HEK293 (cell line): ENCODE data around the gene MSLN.

Experiments used
- CTCF ChIA-PET: fragments of 350-600 bp; formaldehyde crosslinking; extraction: SDS; loops from one replicate; lab custom pipeline; 2021; ENCODE audit warnings: antibody characterized with exemption; lab: Yijun Ruan, JAX
- POLR2A ChIA-PET: fragments of 300-600 bp; formaldehyde crosslinking; extraction: SDS; loops from one replicate; lab custom pipeline; 2020; ENCODE audit warnings: antibody characterized with exemption, inconsistent platforms; lab: Yijun Ruan, JAX
- H3K27ac ChIP-seq: fragments of 200-500 bp; sonication (Bioruptor generic); 2 replicates; pipeline ENCODE4 v1.5.1; 2014; ENCODE audit warnings: low read depth, low read length, control low read depth, inconsistent platforms; ENCODE audit errors: extremely low read depth
- H3K36me3 ChIP-seq, 2 experiments: fragments of 200-500 bp in 1 of 2; sonication (Bioruptor generic) in 1 of 2; 1 replicate in 1 of 2; 2 replicates in 1 of 2; pipeline ENCODE4 v1.5.1; 2014 to 2017; ENCODE audit warnings: inconsistent platforms in 2 of 2, low read length in 2 of 2; ENCODE audit not compliant: control insufficient read depth in 2 of 2, insufficient read depth in 1 of 2
- H3K4me1 ChIP-seq: fragments of 200-500 bp; sonication (Bioruptor generic); 2 replicates; pipeline ENCODE4 v1.5.1; 2014; ENCODE audit warnings: mild to moderate bottlenecking, low read length, inconsistent platforms; ENCODE audit not compliant: control insufficient read depth, insufficient read depth
- H3K4me3 ChIP-seq: 2 replicates; pipeline ENCODE4 v1.5.1; 2011; ENCODE audit warnings: low read depth, mild to moderate bottlenecking, control low read depth, low read length, moderate library complexity
- H3K9me3 ChIP-seq: fragments of 200-500 bp; sonication (Bioruptor generic); 2 replicates; pipeline ENCODE4 v1.5.1; 2014; ENCODE audit warnings: low read depth, low read length, inconsistent platforms; ENCODE audit not compliant: control insufficient read depth, insufficient read depth
- KLF9 ChIP-seq: fragments of 450-650 bp; formaldehyde crosslinking; IDR thresholded peaks from 2 replicates; pipeline ENCODE4 v1.5.1; 2016; ENCODE audit warnings: missing biosample characterization, missing genetic modification characterization, low read depth
- ZEB2 ChIP-seq: fragments of 450-650 bp; formaldehyde crosslinking; IDR thresholded peaks from 2 replicates; pipeline ENCODE4 v1.5.1; 2016; ENCODE audit warnings: missing biosample characterization, missing genetic modification characterization
- ZNF157 ChIP-seq: fragments of 450-650 bp; formaldehyde crosslinking; IDR thresholded peaks from 2 replicates; pipeline ENCODE4 v1.5.1; 2016; ENCODE audit warnings: missing biosample characterization, missing genetic modification characterization
- ZNF169 ChIP-seq: fragments of 450-650 bp; formaldehyde crosslinking; IDR thresholded peaks from 2 replicates; pipeline ENCODE4 v1.5.1; 2016; ENCODE audit warnings: missing biosample characterization, missing genetic modification characterization
- ZNF274 ChIP-seq, 2 experiments: fragments of 200-500 bp in 1 of 2; fragments of 450-650 bp in 1 of 2; sonication (Bioruptor generic) in 1 of 2; formaldehyde crosslinking in 1 of 2; IDR thresholded peaks; 2 replicates each; pipeline versions ENCODE4 v1.5.1 to v1.6.1; 2014 to 2016; ENCODE audit warnings: borderline replicate concordance in 1 of 2, inconsistent platforms in 1 of 2, low read length in 1 of 2, missing biosample characterization in 1 of 2, missing genetic modification characterization in 1 of 2
- ZNF837 ChIP-seq: fragments of 450-650 bp; formaldehyde crosslinking; IDR thresholded peaks from 2 replicates; pipeline ENCODE4 v1.5.1; 2016; ENCODE audit warnings: missing biosample characterization, missing genetic modification characterization
- TF ChIP-seq, protein P1 (sequence below): fragments of 450-650 bp; formaldehyde crosslinking; conservative IDR thresholded peaks from 2 replicates; pipeline ENCODE4 v1.5.1; 2016; ENCODE audit warnings: low read depth, missing biosample characterization, missing genetic modification characterization
- TF ChIP-seq, protein P2 (sequence below): fragments of 450-650 bp; formaldehyde crosslinking; IDR thresholded peaks from 2 replicates; pipeline ENCODE4 v1.5.1; 2017; ENCODE audit warnings: missing biosample characterization, missing genetic modification characterization
- TF ChIP-seq, protein P3 (sequence below): fragments of 450-650 bp; formaldehyde crosslinking; IDR thresholded peaks from 2 replicates; pipeline ENCODE4 v1.5.1; 2016; ENCODE audit warnings: missing biosample characterization, missing genetic modification characterization

MSLN gene

DNA sequence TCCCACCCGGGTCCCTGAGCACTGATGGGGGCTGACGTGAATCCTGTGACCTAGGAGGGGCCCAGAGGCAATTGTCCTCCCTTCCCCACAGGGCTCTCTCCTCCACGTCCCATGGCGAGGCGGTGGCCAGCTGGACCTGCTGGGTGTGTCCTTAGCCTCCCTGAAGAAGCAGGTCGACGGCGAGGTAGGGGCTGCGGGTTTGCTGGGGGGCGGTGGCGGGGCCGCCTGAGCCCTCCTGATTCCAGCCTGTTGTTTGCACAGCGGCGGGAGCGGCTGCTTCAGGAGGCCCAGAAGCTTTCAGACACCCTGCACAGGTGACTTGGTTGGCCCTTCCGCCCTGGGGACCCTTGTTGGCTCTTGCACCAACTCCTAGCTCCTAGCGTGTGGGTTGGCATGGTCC is 29.6 kb downstream of the MSLN start (continued):
- TF ChIP-seq ZNF274 (IDR thresholded peaks at IDR 0.05; ENCODE audit: low read length) (no peak), ZNF274 (tag by site-specific recombination; IDR thresholded peaks at IDR 0.05; ENCODE audit: borderline replicate concordance) (no peak), ZNF157 (tag by site-specific recombination) (no peak), ZNF169 (tag by site-specific recombination) (no peak)
- TF ChIP-seq, protein P1, sequence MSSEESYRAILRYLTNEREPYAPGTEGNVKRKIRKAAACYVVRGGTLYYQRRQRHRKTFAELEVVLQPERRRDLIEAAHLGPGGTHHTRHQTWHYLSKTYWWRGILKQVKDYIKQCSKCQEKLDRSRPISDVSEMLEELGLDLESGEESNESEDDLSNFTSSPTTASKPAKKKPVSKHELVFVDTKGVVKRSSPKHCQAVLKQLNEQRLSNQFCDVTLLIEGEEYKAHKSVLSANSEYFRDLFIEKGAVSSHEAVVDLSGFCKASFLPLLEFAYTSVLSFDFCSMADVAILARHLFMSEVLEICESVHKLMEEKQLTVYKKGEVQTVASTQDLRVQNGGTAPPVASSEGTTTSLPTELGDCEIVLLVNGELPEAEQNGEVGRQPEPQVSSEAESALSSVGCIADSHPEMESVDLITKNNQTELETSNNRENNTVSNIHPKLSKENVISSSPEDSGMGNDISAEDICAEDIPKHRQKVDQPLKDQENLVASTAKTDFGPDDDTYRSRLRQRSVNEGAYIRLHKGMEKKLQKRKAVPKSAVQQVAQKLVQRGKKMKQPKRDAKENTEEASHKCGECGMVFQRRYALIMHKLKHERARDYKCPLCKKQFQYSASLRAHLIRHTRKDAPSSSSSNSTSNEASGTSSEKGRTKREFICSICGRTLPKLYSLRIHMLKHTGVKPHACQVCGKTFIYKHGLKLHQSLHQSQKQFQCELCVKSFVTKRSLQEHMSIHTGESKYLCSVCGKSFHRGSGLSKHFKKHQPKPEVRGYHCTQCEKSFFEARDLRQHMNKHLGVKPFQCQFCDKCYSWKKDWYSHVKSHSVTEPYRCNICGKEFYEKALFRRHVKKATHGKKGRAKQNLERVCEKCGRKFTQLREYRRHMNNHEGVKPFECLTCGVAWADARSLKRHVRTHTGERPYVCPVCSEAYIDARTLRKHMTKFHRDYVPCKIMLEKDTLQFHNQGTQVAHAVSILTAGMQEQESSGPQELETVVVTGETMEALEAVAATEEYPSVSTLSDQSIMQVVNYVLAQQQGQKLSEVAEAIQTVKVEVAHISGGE (tag by site-specific recombination): no peak

DNA sequence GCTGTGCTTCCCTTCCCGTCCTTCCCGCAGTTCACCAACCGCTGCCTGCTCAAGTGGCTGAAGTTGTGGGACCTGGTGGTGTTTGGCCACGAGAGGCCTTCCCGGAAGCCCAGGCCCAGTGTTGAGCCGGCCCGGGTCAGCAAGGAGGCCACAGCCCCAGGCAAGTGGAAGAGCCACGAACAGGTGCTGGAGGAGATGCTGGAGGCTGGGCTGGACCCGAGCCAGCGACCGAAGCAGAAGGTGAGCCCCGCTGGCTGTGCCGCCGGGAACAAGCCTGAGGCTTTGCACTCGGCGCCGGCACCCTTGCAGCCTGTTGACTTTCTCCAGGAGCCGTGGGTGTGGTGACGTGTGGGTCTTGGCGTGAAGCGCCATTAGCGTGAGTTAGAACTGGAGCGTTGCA is 30.6 kb downstream of the MSLN start:
- H3K36me3 ChIP-seq: peaks cover 0 to 74% of the 10 kb centered on the region in 2 experiments; a peak in 1 of 3 replicates

DNA sequence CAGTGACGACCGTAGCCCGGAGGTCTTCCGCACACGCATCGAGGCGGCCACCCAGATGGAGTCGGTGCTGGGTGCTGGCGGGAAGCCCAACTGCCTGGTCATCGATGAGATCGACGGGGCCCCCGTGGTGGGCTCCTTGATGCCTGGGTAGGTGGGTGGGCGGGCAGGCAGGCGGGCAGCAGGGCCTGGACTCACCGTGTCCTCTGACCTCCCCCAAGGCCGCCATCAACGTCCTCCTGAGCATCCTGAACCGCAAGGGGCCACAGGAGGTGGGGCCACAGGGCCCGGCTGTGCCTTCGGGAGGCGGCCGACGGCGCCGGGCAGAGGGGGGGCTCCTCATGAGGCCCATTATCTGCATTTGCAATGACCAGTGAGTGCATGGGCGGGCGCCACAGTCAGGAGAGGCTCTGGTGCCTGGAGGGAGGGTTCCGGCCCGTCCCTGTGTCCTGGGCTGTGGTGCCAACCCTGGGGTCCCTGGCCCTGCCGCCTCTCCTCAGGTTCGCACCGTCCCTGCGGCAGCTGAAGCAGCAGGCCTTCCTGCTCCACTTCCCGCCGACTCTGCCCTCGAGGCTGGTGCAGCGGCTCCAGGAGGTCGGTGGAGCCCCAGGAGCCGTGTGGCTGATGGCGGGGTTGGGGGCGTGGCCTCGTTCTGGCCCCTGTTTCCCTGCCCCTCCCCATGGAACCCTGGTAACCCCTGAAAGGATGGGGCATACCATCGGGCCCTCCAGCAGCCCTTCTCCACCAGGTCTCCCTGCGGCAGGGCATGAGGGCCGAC is 31.9 kb downstream of the MSLN start:
- CTCF ChIA-PET: no interaction called here
- peaks cover 0 to 75% of the 10 kb centered on the region in 2 experiments; a peak in 1 of 3 replicates for H3K36me3 ChIP-seq

More for the DNA sequence above, 30.6 kb downstream of the MSLN start:
- Histone ChIP-seq H3K4me1 (no peaks in the 10 kb centered on the region), H3K27ac (no peak overlapping the region), H3K9me3 (no peaks in the 10 kb centered on the region), H3K4me3 (no peak overlapping the region)
- ChIA-PET CTCF (no interaction called here), POLR2A (no interaction called here)
- TF ChIP-seq ZNF837 (tag by site-specific recombination): no peak
- TF ChIP-seq, protein P2, sequence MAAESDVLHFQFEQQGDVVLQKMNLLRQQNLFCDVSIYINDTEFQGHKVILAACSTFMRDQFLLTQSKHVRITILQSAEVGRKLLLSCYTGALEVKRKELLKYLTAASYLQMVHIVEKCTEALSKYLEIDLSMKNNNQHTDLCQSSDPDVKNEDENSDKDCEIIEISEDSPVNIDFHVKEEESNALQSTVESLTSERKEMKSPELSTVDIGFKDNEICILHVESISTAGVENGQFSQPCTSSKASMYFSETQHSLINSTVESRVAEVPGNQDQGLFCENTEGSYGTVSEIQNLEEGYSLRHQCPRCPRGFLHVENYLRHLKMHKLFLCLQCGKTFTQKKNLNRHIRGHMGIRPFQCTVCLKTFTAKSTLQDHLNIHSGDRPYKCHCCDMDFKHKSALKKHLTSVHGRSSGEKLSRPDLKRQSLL: peak; percentile 53; the same call in 1 of the 2 replicates

More for the DNA sequence above, 31.9 kb downstream of the MSLN start:
- H3K9me3 ChIP-seq: no peaks in the 10 kb centered on the region
- no peak overlapping the region for H3K27ac ChIP-seq
- TF ChIP-seq KLF9 (tag by site-specific recombination): peak; percentile 24; the same call in 1 of the 2 replicates
- TF ChIP-seq, protein P2: peak; percentile 91
- TF ChIP-seq, protein P3, sequence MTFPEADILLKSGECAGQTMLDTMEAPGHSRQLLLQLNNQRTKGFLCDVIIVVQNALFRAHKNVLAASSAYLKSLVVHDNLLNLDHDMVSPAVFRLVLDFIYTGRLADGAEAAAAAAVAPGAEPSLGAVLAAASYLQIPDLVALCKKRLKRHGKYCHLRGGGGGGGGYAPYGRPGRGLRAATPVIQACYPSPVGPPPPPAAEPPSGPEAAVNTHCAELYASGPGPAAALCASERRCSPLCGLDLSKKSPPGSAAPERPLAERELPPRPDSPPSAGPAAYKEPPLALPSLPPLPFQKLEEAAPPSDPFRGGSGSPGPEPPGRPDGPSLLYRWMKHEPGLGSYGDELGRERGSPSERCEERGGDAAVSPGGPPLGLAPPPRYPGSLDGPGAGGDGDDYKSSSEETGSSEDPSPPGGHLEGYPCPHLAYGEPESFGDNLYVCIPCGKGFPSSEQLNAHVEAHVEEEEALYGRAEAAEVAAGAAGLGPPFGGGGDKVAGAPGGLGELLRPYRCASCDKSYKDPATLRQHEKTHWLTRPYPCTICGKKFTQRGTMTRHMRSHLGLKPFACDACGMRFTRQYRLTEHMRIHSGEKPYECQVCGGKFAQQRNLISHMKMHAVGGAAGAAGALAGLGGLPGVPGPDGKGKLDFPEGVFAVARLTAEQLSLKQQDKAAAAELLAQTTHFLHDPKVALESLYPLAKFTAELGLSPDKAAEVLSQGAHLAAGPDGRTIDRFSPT: peak; percentile 30; the same call in 1 of the 2 replicates
- TF ChIP-seq ZEB2 (tag by site-specific recombination): no peak
- H3K4me3 ChIP-seq: no peak overlapping the region
- POLR2A ChIA-PET: no interaction called here
- H3K4me1 ChIP-seq: no peaks in the 10 kb centered on the region
